ENCODE results near the gene BRI3BP. TPM values are rescaled to one million over a fixed set of nuclear protein-coding genes. Genes with fewer than 3 reads are reported as not detected.

The BRI3BP gene
- total RNA-seq, 1 experiment from 2014 or later = 21.9 TPM

GRCh38 chr12:125079084-125079483 lies 85.6 kb downstream of the BRI3BP start:
- no peaks in the 10 kb centered on the region for H3K27me3 ChIP-seq
- H3K36me3 ChIP-seq = peaks cover 29% of the 10 kb centered on the region
- no peaks in the 10 kb centered on the region for H3K9me3 ChIP-seq (replicated peaks)
- no peak overlapping the region for H3K27ac ChIP-seq
- no peak overlapping the region for H3K4me3 ChIP-seq
- no peak for DNase-seq
- H3K4me1 ChIP-seq = no peaks in the 10 kb centered on the region

- DNase-seq = no peak
- no peaks in the 10 kb centered on the region for H3K27me3 ChIP-seq
- H3K36me3 ChIP-seq = peaks cover 30% of the 10 kb centered on the region
- H3K27ac ChIP-seq = no peak overlapping the region
- no peak overlapping the region for H3K4me3 ChIP-seq
- H3K4me1 ChIP-seq = no peaks in the 10 kb centered on the region
- no peaks in the 10 kb centered on the region for H3K9me3 ChIP-seq (replicated peaks)
Measured at GRCh38 chr12:125079648-125080645, 86.5 kb downstream of the BRI3BP start.

Other genes with a start within 250 kb of the BRI3BP start
- gene SCARB1, start 129.8 kb upstream of the BRI3BP start, total RNA-seq (2014; rRNA removed; shearing (Covaris generic)) = 36.1 TPM in 2 replicates
- 492 and 503 TPM in 2 replicates for gene UBC, start 79.0 kb upstream of the BRI3BP start, total RNA-seq (2014; rRNA removed; shearing (Covaris generic))
- gene DHX37, start 4.5 kb upstream of the BRI3BP start, total RNA-seq (2014; rRNA removed; shearing (Covaris generic)) = 25.3 and 25.5 TPM in 2 replicates
- 29.2 and 31.9 TPM in 2 replicates for gene AACS, start 71.8 kb downstream of the BRI3BP start, total RNA-seq (2014; rRNA removed; shearing (Covaris generic))
- gene TMEM132B, start 192.7 kb downstream of the BRI3BP start, total RNA-seq (2014; rRNA removed; shearing (Covaris generic)) = 0.03 and 0.08 TPM in 2 replicates